Astrocyte of the cerebellum (primary cell): Measurements from ENCODE around the gene TRPV4.

Experiments used
- DNase-seq: peaks from one replicate; pipeline ENCODE4 v3.0.0-alpha.2; 2011; ENCODE audit warnings: low read depth
- H3K4me3 ChIP-seq: 2 replicates; pipeline ENCODE4 v1.5.1; 2011; ENCODE audit warnings: mild to moderate bottlenecking, low read depth, low read length, moderate library complexity
- in situ Hi-C: cut with HindIII; loops from 2 replicates; pipeline ENCODE4 v1.10.0; 2017; ENCODE audit warnings: low sequenced_read_pairs
- TF ChIP-seq, protein P1 (sequence below): IDR thresholded peaks from 2 replicates; pipeline ENCODE4 v1.5.1; 2012; ENCODE audit warnings: low read length, low read depth, moderate library complexity, mild to moderate bottlenecking; ENCODE audit errors: missing control alignments

The TRPV4 gene

DNA sequence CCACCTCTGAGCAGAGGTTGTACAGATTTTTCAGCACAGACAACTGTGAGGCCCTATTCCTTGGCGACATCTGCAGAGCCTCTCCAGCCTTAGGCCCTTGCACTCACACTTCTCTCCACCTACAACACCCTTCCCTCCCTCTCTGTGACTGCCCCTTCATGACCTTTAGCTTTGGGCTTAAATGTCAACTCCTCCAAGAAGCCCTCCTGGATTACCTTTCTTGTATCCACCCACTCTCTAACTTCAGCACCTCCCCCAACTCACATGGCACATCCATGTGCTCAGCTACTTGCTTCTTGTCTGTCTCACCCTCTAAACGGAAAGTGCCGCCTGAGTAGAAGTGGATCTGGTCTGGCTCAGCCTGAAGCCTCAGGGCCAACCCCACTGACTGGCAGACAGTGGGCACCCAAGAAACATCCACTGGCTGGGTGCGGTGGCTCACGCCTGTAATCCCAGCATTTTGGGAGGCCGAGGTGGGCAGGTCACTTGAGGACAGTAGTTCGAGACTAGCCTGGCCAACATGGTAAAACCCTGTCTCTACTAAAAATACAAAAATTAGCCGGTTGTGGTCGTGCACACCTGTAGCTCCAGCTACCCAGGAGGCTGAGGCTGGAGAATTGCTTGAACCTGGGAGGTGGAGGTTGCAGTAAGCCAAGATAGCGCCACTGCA, 22.1 kb downstream of the TRPV4 start:
- H3K4me3 ChIP-seq = no peak overlapping the region

DNA sequence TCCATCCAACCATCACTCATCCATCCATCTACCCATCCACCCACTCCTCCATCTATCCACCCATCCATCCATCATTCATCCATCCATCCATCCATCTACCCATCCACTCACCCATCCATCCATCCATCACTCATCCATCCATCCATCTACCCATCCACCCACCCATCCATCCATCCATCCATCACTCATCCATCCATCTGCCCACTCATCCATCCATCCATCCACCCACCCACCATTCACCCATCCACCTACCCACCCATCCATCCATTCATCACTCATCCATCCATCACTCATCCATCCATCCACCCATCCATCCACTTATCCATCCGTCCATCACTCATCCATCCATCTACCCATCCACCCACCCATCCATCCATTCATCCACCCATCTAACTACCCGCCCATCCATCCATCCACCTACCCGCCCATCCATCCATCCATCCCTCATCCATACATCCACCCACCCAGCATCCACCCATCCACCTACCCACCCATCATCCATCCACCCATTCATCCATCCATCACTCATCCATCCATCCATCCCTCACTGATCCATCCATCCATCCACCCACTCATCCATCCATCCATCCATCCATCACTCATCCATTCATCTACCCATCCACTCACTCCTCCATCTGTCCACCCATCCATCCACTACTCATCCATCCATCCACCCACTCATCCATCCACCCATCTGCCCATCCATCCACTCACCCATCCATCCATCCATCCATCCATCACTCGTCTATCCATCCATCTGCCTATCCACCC, 24.1 kb downstream of the TRPV4 start:
- no peak overlapping the region for H3K4me3 ChIP-seq
- TF ChIP-seq, protein P1, sequence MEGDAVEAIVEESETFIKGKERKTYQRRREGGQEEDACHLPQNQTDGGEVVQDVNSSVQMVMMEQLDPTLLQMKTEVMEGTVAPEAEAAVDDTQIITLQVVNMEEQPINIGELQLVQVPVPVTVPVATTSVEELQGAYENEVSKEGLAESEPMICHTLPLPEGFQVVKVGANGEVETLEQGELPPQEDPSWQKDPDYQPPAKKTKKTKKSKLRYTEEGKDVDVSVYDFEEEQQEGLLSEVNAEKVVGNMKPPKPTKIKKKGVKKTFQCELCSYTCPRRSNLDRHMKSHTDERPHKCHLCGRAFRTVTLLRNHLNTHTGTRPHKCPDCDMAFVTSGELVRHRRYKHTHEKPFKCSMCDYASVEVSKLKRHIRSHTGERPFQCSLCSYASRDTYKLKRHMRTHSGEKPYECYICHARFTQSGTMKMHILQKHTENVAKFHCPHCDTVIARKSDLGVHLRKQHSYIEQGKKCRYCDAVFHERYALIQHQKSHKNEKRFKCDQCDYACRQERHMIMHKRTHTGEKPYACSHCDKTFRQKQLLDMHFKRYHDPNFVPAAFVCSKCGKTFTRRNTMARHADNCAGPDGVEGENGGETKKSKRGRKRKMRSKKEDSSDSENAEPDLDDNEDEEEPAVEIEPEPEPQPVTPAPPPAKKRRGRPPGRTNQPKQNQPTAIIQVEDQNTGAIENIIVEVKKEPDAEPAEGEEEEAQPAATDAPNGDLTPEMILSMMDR = no peak
- no peak for DNase-seq
- in situ Hi-C loops = no loop called here

More for the DNA sequence above, 22.1 kb downstream of the TRPV4 start:
- no peak for DNase-seq
- in situ Hi-C loops = no loop called here
- TF ChIP-seq, protein P1 = no peak

DNA sequence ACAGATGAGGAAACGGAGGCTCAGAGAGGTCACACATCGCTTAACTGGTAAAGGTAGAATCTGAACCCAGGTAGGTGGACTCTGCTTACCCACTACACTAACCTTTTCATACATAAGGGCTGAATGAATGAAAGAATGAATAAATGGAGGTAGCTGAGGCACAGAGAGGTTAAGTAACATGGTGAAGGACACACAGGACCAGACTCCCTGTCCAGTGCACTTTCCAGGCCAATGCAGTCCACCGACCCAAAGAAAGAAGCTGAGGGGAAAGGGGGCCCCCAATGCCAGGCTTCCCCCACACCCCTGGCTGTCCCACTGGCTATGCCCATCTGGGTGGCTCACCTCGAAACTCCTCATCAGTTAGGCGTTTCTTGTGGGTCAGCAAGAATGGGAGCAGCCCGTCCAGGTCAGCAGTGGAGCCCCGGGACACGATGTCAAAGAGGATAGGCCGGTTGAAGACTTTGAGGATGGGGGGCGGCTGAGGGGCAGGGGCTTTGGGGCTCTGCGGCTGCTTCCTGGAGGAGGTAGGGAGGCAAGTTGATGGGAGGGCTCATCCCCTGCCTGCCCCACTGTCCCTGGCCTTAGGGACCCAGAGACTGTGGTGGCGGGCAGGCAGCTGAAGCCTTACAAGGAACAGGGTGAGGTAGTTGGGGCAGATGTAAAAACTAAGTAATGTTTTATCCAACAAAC, 25.1 kb downstream of the TRPV4 start:
- no peak overlapping the region for H3K4me3 ChIP-seq
- TF ChIP-seq, protein P1 = no peak
- no peak for DNase-seq
- in situ Hi-C loops = no loop called here

DNA sequence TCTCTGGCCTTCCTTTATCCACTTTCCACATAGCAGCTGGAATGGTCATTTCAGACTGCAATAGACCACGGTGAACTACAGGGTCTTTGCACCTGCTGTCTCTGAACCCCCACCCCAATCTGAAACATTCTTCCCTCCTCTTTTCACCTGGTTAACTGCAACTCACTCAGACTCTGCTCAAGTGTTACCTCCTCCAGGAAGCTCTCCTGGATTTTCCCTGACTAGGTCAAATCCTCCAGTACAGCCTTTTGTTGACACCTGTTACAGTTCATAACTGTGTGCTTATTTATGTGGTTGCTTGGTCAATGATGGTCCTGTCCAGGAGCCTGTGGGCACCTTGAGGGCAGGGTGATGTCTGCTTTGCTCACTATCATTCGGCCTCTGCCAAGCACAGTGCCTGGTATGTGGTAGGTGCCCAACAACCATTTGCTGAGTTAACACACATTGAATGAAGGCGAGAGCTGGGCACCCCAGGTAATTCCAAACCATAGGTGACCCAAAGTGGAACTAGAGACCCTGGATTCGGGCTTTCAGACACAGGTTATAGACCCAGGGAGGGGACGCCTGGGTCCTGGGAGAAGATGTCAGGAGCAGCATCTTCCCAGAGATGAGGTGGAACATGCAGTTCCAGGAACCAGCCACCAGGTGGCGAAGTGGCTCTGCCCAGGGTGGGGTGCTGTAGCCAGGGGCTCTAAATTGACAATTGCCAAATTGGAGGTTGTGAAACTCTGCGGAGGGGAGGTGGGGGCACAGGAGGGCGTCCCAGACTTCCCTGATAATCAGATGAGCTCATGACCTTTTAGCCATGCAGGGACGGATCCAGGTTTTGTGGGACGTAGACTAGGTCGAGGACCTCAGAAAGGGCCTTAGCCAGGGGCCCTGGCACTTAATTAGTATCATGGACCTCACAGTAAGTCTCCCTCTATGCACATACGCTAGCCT, 28.1 kb downstream of the TRPV4 start:
- TF ChIP-seq, protein P1 = peak; percentile 98
- DNase-seq = peak; percentile 16
- H3K4me3 ChIP-seq = no peak overlapping the region
- in situ Hi-C loops = no loop called here

DNA sequence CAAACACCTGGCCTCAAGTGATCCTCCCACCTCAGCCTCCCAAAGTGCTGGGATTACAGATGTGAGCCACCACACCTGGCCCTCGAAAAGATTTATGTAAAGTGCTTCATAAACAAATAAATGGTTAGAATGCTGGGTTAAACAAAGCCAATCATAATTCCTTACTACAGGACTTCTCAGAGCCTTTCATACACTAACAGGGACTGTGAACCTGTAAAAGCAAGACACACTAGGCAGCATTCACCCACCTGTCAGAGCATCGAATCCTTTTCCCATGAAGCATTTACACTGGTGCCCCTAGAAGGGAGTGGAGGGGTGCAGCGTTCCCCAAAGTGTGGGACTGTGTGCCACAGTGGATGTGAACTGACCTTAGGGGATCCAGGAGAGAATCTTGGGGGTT, 29.5 kb downstream of the TRPV4 start:
- TF ChIP-seq, protein P1 = no peak
- no peak for DNase-seq
- in situ Hi-C loops = no loop called here
- no peak overlapping the region for H3K4me3 ChIP-seq

DNA sequence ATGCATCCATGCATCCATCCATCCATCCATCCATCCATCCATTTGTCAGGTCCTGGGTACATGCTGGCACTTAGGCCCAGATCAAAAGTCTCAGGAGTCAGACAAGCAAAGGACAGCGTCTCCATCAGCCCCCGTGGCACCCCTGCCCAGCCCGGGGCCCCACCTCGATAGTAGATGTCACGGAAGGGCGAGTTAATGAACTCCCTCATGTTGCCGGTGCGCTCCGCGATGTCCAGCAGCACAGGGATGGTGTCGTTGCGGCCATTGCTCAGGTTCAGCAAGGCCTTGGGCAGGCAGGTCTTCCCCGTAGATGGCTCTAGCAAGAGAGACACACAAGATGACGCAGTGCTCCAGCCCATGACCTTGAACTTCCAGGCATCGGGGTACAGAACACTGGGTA, 30.4 kb downstream of the TRPV4 start:
- in situ Hi-C loops = no loop called here
- TF ChIP-seq, protein P1 = no peak

More for the DNA sequence above, 30.4 kb downstream of the TRPV4 start:
- no peak for DNase-seq
- no peak overlapping the region for H3K4me3 ChIP-seq
